Activated CD8-positive, alpha-beta memory T cell treated with anti-CD3 and anti-CD28 coated beads, Interleukin-2, amount 50 U/mL, for 24 hours (primary cell): ENCODE measurements around the gene LMO1.

Experiments used
- DNase-seq: peaks from one replicate; pipeline ENCODE4 v3.0.0-alpha.2; 2020; ENCODE audit errors: extremely low read depth

LMO1 gene

GRCh38 chr11:8263109-8263768 lies 439 bp downstream of the LMO1 start:
- DNase-seq: no peak

GRCh38 chr11:8262552-8263108 lies 1.0 kb downstream of the LMO1 start:
- DNase-seq: no peak

GRCh38 chr11:8261921-8262551 lies 1.6 kb downstream of the LMO1 start:
- no peak for DNase-seq

DNA sequence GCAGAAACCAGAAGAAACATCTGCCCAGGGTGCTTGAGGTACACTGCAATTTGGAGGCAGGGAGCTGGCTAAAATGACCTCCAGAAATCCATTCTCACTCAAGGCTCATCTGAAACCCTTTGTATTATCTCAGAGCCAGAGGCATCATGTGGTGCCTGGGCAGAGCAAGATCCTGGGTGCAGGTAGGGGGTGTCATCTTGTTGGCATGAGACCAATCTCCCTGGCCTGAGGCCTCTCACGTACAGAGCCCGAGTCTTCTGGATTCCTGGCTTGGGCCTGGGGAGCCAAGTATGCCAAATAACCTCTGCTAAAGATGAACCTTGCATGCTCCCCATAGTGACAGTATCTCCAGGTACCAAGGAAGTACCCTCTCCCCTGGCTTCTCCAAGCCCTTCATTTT lies 2.4 kb downstream of the LMO1 start:
- DNase-seq: no peak

GRCh38 chr11:8260202-8260966 lies 3.3 kb downstream of the LMO1 start:
- no peak for DNase-seq

DNA sequence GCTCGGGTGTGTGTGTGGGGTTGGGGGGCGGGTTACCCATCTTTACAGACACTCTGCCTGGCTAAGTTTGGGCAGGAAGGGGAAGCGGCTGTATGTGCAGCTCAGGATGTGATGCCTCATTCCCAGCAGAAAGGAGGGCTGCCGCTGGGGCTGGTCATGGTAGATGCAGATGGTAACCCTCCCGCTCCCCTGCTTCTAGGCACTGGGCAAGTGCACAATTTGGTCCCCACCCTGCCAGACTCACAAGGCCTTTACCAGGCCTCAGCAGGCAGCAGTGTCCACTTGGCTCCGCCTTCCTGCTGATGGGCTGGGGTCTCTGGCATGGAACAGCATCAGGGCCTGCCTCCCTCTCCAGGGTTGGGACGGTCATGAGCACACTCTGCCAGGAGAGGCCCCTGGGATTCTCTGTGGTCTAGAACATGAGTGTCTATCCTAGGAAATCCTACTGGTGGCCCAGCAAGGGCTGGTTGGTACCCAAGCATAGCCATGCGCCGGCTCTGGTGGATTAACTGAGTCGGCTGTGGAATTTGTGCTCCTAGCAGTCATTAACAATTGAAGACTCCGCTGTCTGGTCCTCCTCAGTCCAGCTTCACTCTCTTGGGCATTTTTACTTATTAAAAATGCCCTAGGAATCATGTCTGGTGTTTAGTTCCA lies 4.2 kb downstream of the LMO1 start:
- no peak for DNase-seq

DNA sequence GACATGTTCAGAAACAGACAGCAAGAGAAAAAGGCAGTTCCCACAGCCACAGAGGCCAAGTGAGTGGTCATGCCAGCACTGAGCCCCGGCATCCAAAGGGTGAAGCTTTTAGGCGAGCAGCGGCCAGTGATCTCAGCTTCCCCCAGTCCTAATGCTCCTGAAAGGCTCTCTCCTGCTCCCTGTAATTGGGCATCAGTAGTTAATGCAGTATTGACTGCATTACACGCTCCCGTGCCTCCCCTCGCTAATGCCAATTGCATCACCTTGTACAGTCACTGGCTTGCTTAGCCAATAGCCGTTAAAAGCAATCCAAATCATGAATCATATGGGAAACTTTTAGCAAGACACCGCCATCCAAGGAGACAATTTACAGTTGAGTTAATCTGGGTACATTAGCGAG lies 4.9 kb downstream of the LMO1 start:
- no peak for DNase-seq

DNA sequence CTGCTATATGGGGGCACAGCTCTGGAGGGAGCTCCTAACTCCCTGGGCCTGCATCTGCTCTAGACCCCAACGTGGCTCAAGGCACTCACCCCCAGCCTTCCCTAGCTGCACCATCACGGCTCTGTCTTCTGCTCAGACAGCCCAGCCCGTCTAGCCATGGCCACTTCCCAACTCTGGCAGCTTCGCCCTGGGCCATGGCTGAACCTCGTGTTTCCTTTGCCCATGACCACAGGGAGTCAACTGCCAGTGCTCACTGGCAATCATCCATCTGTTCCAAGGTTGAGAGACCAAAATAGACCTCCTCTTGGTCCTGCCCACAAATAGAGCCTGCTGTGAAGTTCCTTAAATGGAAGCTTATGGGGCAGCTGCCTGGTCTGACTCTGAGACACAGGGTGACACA lies 5.4 kb downstream of the LMO1 start:
- no peak for DNase-seq

DNA sequence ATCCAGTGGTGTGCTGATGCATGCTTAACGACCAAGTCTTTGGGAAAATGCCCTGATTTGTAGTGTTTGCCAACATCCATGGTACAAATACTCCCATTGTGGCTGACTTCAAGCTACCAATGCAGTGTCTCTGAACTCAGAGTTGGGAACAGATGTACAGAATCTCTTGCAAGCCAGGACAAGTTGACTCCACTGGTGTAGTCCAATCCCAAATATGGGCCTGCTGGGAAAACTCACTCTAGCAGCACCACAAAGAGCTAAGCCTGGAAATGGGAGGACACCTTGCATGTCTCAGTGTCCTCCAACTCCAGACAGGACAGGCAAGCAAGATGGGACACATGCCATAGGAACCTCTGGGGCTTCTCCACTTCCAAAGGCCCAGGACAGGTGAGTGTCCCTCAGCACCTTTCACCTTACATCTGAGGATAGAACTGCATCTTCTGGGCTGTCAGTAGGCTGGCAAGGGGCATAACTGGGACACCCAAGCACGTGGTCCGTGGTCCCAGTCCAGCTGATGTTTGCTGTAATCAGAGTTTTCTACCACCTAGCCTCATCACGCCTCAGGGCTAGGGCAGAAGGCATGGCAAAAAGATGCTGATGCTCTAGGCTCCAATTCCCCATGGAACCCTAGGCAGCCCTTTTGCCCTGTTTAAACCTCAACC lies 6.5 kb downstream of the LMO1 start:
- DNase-seq: no peak

- DNase-seq: no peak
Observed at GRCh38 chr11:8256271-8257002, 7.2 kb downstream of the LMO1 start.

- no peak for DNase-seq
Observed at GRCh38 chr11:8253566-8253965, 10.1 kb downstream of the LMO1 start.

GRCh38 chr11:8252946-8253345 lies 10.7 kb downstream of the LMO1 start:
- no peak for DNase-seq

- no peak for DNase-seq
Observed at GRCh38 chr11:8252388-8252787, 11.3 kb downstream of the LMO1 start.

DNA sequence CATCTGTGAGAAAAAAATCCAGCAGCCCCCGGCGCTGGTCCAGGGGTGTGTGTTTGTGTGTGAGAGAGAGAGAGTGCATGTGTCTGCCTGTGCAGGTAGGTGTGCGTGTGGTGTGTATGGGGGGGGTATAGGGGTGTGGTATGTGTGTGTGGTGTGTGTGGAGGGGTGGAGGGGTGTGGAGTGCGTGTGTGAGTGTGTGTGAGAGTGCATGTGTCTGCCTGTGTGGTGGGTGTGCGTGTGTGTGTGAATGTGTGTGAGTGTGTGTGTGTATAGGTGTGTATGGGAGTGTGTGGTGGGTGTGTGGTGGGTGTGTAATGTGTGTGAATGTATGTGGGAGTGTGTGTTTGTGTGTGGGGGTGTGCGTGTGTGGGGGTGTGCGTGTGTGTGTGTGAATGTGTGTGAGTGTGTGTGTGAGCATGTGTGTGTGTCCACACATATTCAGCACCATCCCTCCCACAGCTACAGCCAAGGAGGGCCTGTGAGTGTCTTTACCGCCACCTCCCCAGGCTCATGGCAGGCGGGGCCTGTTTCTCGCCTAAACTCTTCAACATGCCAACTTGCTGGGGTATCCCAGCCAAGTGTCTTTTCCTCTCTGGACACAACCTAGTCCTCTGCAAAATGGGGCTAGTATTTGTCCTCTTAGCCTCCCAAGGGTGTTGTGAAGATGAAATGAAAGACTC lies 11.9 kb downstream of the LMO1 start:
- DNase-seq: no peak

- DNase-seq: no peak
Observed at GRCh38 chr11:8250981-8251615, 12.6 kb downstream of the LMO1 start.

DNA sequence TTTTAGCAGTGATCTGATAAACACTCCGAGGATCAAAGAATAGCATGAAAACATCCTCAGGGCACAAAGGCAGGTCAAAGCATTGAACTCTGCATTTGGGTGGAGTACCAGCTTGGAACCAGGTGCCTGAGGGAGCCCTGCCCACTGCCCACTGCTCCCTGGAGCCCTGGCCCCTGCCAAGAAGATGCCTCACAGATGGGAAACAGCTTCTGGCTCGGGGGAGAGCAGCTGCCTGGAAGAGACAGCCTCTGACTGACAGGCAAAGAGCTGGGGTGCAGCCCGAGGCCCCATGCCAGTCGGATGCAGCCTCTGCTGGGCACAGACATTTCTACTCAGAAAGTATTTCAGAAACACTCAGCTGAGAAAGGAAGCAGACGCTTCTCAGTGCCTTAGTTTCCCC lies 13.2 kb downstream of the LMO1 start:
- DNase-seq: no peak

DNA sequence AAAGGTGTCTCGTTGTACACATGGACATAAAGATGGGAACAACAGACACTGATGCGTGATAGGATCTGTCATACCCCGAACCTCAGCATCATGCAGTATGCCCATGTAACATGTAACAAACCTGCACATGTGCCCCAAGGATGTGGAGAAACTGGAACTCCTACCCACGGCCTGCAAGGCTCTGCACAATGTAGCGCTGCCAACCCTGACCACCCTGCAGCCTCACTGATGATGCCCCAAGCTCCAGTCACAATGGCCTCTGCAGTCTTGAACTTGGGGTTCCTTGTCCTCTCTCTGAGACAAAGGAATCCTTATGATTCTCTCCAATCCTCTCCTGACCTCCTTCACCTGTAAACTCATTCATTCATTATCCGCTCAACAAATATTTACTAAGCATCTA lies 14.2 kb downstream of the LMO1 start:
- DNase-seq: no peak

DNA sequence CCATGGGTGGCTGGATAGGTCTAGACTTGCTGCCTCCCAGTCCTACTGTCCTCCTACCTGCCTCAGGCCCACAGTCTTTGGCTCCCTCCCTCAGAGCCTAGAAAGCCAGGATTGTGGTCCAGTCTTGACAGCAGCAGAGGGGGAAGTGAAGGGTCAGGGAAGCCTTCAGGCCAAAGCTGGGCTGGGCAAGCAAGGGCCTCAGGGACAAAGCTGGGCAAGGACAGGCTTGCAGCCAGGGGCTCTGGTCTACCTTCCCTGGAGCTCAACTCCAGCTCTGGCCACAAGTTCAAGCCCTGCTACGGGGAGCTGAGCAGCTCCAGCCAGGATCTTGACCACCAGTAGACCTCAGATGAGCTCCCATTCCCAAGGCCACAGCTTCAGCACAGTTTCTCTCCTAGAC lies 14.9 kb downstream of the LMO1 start:
- no peak for DNase-seq

- DNase-seq: no peak
Observed at GRCh38 chr11:8247312-8247711, 16.4 kb downstream of the LMO1 start.

GRCh38 chr11:8243458-8243857 lies 20.2 kb downstream of the LMO1 start:
- DNase-seq: no peak
